HAP-1 (cell line): ENCODE results near the gene SLC25A25.
A peak's percentile ranks its signal among the peaks of the same experiment; 100 is the strongest.

ENCODE experiments used
- DNase-seq, 2 experiments: peaks; one replicate each; pipeline ENCODE4 v3.0.0-alpha.2; 2016 to 2020; ENCODE audit warnings: low spot score in 2 of 2
- H3K27me3 ChIP-seq: fragments of 250-450 bp; sonication (Bioruptor Pico); 2 replicates; pipeline ENCODE4 v1.5.1; 2020; ENCODE audit warnings: low read depth, mild to moderate bottlenecking, moderate library complexity
- H3K36me3 ChIP-seq: fragments of 250-450 bp; sonication (Bioruptor Pico); replicated peaks from 2 replicates; pipeline ENCODE4 v1.5.1; 2020; ENCODE audit warnings: mild to moderate bottlenecking
- H3K4me1 ChIP-seq: fragments of 250-450 bp; sonication (Bioruptor Pico); 2 replicates; pipeline ENCODE4 v1.5.1; 2020; ENCODE audit warnings: mild to moderate bottlenecking
- H3K4me3 ChIP-seq: fragments of 250-450 bp; sonication (Bioruptor Pico); 2 replicates; pipeline ENCODE4 v1.5.1; 2020; ENCODE audit warnings: mild to moderate bottlenecking, moderate library complexity
- H3K9me3 ChIP-seq: fragments of 250-450 bp; sonication (Bioruptor Pico); 2 replicates; pipeline ENCODE4 v1.5.1; 2020; ENCODE audit warnings: mild to moderate bottlenecking, moderate library complexity
- in situ Hi-C: fragments of 300-500 bp; cut with MboI; formaldehyde crosslinking; loops from 3 replicates; pipeline ENCODE4 v1.14.3; 2020; ENCODE audit warnings: low sequenced_read_pairs, inconsistent platforms, mixed read lengths

The SLC25A25 gene

DNA sequence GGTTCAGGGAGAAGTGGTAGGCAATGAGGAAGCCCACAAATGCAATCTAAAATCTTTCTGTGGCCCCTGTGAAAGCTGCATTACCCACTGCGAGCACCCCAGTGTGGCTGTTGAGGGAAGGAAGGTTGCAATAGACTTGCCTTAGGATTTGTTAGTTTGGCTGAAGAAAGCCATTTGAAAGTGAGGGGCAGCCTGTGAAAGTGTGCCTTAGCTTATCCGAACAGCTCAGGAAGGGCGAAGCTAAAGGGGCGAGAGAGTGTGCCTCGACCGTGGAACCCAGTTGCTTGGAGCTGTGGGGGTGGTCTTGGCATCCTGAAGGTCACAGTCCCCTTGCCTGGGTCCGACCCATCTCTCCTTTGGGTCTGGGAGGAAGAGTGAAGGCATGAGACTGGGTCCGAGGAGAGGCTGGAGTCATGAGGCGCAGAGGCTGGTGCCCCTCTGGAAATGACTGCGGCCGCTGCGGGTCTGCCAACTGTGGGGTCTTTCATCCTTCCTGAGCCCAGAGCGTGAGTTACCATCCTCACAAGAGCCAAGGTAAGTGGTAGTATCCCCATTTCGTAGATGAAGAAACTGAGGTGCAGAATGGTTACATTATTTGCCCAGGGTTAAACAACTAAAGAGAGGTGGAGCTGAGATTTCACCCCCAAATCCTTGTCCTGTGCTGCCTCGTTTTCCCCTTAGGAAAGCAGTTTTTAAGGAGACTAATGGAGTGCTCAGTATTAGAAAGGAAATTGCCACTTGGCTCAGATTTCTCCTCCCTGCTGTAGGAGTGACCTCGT lies 24.4 kb downstream of the SLC25A25 start:
- no peaks in the 10 kb centered on the region for H3K27me3 ChIP-seq
- DNase-seq = no peak
- H3K4me1 ChIP-seq = peaks cover 12% of the 10 kb centered on the region
- no peaks in the 10 kb centered on the region for H3K9me3 ChIP-seq
- H3K36me3 ChIP-seq = no peaks in the 10 kb centered on the region
- in situ Hi-C loops = no loop called here
- H3K4me3 ChIP-seq = no peak overlapping the region

DNA sequence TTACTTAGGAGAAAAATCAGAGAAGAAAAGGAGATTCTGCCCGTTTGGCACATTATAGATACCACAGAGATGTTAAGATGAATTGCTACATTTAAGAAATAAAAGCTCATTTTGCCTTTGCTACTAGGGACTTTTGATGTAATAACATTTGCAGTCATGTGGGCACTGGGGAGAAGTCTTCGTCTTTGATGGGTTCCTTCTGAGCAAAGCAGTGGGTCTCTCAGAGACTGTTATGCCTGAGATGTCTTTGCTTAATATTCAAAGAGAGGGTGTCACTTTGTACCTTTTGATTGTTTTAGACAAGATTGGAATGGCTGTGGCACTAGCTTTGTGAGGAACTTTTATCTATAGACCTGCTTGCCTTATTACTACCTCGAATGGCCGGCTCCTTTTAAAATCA lies 25.0 kb downstream of the SLC25A25 start:
- in situ Hi-C loops = no loop called here
- H3K4me3 ChIP-seq = no peak overlapping the region
- no peak for DNase-seq
- H3K9me3 ChIP-seq = no peaks in the 10 kb centered on the region
- H3K27me3 ChIP-seq = no peaks in the 10 kb centered on the region
- peaks cover 17% of the 10 kb centered on the region for H3K4me1 ChIP-seq
- no peaks in the 10 kb centered on the region for H3K36me3 ChIP-seq

DNA sequence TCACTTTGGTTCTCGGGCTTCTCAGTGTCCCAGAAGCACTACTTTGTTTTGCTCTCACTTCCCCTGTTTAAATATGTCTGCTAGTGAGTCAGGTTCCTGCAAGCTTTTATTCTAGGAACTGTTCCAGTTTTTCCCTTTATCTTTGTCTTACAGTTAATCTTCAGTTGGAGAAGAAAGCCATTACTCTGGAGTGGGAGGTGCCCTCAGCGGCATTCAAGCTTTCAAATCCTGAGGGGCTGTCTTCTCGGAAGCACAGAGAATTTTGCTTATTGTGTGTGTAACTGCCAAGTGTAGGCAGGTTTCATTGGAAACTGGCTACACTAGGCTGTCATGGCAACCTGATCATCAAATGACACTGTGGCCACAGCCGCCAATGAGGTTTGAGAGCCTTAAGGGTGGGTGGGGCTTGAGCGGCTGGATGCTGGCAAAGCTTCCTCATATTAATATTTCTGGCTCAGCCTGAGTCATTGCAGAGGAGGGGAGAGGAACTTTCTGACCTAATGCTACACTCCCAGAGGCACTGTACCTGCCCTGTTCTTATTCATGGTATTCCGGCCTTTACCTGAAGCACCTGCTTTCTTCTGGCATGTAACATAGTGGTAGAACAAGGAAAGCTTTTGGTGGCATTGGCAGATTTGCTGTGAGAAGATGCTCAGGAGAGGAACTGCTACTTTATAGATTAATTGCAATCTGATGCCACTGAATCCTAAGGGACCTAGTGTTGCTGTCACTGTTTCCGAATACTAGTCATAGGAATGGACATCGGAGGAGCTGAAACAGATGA lies 26.3 kb downstream of the SLC25A25 start:
- Histone ChIP-seq H3K4me1 (peaks cover 23% of the 10 kb centered on the region), H3K9me3 (no peaks in the 10 kb centered on the region), H3K36me3 (no peaks in the 10 kb centered on the region), H3K4me3 (no peak overlapping the region), H3K27me3 (no peaks in the 10 kb centered on the region)
- in situ Hi-C loops = no loop called here
- DNase-seq = peak; percentile 93 to 95

DNA sequence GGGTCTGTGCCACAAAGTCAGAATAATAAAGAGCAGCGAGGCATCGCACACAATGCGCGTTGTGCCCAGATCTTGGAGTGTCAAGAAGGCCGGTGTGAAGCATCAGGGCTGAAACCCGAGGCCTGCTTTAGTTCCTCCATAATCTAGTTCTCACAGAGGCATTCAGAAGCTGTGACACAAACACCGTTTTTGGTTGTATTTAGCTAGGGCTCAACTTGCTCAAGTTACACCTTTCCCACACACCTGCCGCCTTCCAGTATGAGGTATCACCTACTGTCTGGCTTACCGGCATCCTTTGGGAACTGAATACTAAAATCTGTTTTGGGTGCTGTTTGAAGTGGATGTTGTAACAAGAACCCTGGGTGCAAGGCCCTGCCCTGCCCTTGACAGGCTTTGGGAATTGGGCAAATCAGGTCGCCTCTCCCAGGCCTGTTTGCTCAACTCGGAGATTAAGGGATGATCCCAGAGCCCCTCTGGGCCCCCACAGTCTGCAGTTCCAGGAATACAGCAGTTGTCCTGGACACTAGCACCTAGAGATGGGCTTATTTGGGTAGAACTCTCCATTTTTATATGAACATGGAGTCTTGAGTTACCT lies 27.0 kb downstream of the SLC25A25 start:
- Histone ChIP-seq H3K4me3 (no peak overlapping the region), H3K27me3 (no peaks in the 10 kb centered on the region)
- in situ Hi-C loops = no loop called here

DNA sequence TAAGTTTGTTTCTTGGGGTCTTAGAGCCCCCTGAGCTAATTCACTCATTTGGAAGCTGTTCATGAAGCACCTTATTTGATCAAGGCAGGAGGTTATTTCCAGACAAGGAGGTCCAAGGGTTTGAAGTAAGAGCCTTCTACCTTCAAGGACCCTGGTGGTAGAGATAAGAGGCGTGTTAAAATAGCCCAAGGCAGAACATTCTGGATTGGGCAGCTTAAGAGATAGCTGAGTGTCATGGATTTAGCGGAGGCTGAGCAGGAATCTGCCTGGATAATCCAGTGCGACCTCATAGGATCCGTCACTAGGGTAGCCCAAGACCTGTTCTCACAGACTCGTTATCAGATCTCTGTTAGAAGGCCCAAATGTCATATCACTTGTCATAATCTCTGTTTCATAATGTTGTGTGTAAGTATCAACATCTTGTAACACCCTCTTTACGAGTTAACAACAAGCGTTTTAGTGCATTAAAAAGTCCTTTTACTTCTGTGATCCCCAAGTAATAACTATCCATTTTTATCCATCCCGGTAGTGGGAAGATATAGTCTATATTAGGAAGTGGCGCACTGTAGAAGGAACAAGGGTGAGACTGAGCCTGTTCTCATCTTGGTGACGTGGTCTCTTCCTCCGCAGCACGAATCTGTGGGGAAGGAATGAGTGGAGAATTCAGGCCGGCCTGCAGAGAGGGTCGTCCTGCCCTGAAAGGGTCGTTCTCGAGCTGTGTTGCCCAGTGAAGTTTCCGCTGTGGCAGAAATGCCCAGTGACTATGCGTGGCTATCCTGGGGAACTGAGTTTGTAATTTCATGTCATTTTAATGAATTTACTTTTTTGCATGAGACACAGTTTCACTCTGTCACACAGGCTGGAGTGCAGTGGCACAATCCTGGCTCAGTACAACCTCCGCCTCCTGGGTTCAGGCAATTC lies 28.8 kb downstream of the SLC25A25 start:
- Histone ChIP-seq H3K4me3 (no peak overlapping the region), H3K9me3 (no peaks in the 10 kb centered on the region), H3K27me3 (no peaks in the 10 kb centered on the region), H3K36me3 (peaks cover 12% of the 10 kb centered on the region), H3K4me1 (peaks cover 23% of the 10 kb centered on the region)
- no peak for DNase-seq
- in situ Hi-C loops = no loop called here

More for the DNA sequence above, 27.0 kb downstream of the SLC25A25 start:
- Histone ChIP-seq H3K36me3 (no peaks in the 10 kb centered on the region), H3K9me3 (no peaks in the 10 kb centered on the region), H3K4me1 (peaks cover 23% of the 10 kb centered on the region)
- no peak for DNase-seq

DNA sequence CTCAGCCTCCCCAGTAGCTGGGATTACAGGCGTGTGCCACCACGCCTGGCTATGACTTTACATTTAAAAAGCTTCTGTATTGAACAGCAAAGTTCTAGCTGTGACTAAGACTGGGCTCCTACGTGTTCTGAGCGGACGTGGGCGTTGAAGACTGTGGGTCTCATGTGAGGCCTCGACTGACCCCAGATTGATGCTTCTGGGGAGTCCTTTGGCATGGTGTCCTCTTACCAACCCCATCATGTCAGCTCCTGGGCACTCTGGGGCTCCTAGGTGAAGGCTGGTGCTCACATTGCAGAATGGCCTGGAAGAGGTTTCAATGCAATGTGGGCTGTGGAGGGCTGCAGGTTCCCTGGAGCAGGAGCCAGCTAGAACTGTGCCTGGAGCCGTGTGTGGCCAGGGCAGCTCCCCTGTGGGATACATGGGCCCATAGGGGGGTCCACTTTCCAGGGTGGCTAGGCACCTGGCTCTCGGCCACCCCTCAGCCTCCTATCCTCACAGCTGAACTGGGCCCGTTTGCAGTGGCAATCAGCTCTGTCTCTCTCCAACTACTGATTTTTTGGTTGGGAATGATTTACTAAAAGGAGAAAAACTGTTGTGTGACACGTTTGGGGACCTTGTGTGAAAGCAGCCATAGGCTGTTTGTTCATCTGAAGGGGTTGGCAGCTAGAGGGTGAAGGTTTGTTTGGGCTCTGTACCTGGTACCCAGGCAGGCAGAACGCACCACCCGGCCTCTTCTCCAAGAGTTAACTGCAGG lies 29.7 kb downstream of the SLC25A25 start:
- Histone ChIP-seq H3K27me3 (no peaks in the 10 kb centered on the region), H3K4me3 (no peak overlapping the region), H3K4me1 (peaks cover 23% of the 10 kb centered on the region), H3K9me3 (no peaks in the 10 kb centered on the region), H3K36me3 (peaks cover 20% of the 10 kb centered on the region)
- in situ Hi-C loops = no loop called here
- DNase-seq = no peak

DNA sequence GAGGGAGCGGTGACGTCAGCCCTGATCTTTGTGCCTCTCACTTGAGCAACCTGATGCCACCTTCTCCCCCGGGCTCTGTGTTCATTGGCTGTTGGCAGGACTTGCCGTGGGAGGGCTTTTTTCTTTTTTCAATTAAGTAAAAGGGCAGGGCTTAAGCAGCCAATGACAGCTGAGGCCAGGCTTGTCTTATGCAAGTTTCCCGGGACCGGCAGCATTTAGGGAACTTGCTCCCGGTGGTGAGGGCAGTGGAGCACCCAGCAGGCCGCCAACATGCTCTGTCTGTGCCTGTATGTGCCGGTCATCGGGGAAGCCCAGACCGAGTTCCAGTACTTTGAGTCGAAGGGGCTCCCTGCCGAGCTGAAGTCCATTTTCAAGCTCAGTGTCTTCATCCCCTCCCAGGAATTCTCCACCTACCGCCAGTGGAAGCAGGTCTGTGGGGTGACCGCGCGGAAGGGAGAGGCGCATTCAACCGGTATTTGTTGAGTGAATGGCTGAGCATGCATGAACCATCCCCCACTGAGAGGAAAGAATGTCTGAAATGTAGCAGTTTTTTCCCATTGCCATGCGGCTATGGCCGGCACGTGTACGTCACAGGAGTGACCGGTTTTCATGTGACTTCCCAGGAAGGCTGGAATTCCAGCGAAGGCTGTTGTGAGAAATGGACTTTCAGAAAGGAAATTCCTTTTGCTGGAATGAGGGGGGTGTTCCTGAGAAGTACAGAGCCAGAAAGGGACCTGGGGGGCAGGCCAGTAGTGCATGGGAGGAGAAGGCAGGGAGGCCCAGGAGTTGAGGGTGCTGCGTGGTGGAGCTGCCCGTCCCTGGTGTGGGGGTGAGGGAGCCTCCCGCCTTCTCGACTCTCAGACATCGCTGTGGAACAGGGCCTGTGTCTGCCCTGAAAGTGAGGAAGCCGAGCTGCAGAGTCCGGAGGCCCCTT lies 30.5 kb downstream of the SLC25A25 start:
- peak; percentile 98 for DNase-seq
- Histone ChIP-seq H3K27me3 (no peaks in the 10 kb centered on the region), H3K4me1 (peaks cover 21% of the 10 kb centered on the region), H3K9me3 (no peaks in the 10 kb centered on the region), H3K36me3 (peaks cover 28% of the 10 kb centered on the region), H3K4me3 (peak overlapping the region; percentile 42)
- in situ Hi-C loops = no loop called here

DNA sequence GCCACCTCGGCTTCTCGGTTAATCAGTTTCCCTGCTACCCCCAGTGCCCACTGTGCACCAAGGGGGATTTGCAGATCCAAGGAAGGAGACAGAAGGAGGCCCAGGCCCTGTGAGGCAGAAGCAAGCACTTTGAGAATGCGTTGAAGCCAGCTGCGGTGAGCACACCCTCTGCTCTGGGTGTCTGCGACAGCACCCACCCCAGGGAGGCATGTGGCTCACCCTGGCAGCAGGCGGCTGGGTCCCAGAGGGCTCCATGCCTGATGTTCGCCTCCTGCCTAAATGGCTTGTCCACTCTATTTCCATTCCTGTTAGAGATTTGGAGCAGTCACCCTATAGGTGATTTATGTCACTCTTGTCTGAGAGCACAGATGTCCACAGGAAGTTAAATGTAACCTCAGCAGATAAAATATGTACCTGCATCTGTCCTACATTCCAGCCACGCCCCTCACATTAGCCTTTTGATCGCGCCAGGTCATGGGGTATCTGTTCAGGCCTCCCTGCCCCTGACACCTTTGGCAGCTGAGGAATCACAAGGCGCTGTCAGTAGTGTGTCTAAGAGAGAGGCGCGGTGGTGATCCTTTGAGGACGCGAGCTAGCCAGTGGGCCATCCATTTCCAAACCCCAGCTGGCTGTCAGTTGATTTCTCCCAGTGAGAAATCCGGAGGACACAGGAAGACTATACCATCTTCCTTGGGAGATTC lies 31.3 kb downstream of the SLC25A25 start:
- no peaks in the 10 kb centered on the region for H3K9me3 ChIP-seq
- peaks cover 16% of the 10 kb centered on the region for H3K4me1 ChIP-seq
- peaks cover 37% of the 10 kb centered on the region for H3K36me3 ChIP-seq
- H3K4me3 ChIP-seq = peak overlapping the region; percentile 42
- no peaks in the 10 kb centered on the region for H3K27me3 ChIP-seq
- in situ Hi-C loops = no loop called here
- DNase-seq = no peak

DNA sequence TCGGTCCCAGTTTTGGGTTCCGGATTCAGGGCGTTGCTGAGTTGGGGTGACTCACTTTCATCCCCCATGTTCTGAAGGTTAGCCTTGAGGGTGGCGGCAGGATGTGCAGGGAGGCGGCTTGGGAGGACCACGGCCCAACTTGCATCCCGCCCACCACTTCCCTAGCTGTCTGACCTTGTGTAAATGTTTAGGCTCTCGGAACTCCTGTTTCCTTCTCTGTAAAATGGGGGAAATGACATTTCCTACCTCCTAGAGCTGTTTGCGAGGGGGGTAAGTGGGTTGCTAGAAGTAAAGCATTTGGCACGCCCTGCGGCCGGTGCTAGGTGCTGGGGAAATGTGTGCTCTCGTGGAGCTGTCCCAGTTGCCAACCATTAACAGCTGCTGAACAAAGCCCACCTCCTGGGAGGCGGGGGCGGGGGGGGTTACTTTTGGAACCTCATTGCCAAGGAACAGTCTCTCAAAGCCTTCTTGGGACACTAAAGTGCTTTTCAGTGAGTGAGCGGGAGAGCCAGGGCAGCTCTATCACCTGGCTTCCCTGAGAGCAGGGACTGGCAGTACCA lies 32.0 kb downstream of the SLC25A25 start:
- H3K9me3 ChIP-seq = no peaks in the 10 kb centered on the region
- in situ Hi-C loops = no loop called here
- no peak overlapping the region for H3K4me3 ChIP-seq
- H3K4me1 ChIP-seq = peaks cover 12% of the 10 kb centered on the region
- no peak for DNase-seq
- H3K36me3 ChIP-seq = peaks cover 37% of the 10 kb centered on the region
- no peaks in the 10 kb centered on the region for H3K27me3 ChIP-seq

- in situ Hi-C loops = no loop called here
- Histone ChIP-seq H3K36me3 (peaks cover 40% of the 10 kb centered on the region), H3K9me3 (no peaks in the 10 kb centered on the region), H3K4me1 (peaks cover 12% of the 10 kb centered on the region), H3K27me3 (no peaks in the 10 kb centered on the region), H3K4me3 (no peak overlapping the region)
- no peak for DNase-seq
Observed at GRCh38 chr9:128100581-128100980, 32.5 kb downstream of the SLC25A25 start.

GRCh38 chr9:128101231-128101661 lies 33.2 kb downstream of the SLC25A25 start:
- no peak for DNase-seq
- Histone ChIP-seq H3K4me1 (peaks cover 12% of the 10 kb centered on the region), H3K9me3 (no peaks in the 10 kb centered on the region), H3K4me3 (no peak overlapping the region), H3K36me3 (peaks cover 47% of the 10 kb centered on the region), H3K27me3 (no peaks in the 10 kb centered on the region)
- in situ Hi-C loops = no loop called here
